Astrocyte of the cerebellum (primary cell): ENCODE data around the gene NAA40.

Experiments used
- DNase-seq: peaks from one replicate; pipeline ENCODE4 v3.0.0-alpha.2; 2011; ENCODE audit warnings: low read depth
- H3K4me3 ChIP-seq: 2 replicates; pipeline ENCODE4 v1.5.1; 2011; ENCODE audit warnings: mild to moderate bottlenecking, low read depth, low read length, moderate library complexity
- in situ Hi-C: cut with HindIII; loops from 2 replicates; pipeline ENCODE4 v1.10.0; 2017; ENCODE audit warnings: low sequenced_read_pairs
- TF ChIP-seq, protein P1 (sequence below): IDR thresholded peaks from 2 replicates; pipeline ENCODE4 v1.5.1; 2012; ENCODE audit warnings: low read length, low read depth, moderate library complexity, mild to moderate bottlenecking; ENCODE audit errors: missing control alignments

Gene NAA40

DNA sequence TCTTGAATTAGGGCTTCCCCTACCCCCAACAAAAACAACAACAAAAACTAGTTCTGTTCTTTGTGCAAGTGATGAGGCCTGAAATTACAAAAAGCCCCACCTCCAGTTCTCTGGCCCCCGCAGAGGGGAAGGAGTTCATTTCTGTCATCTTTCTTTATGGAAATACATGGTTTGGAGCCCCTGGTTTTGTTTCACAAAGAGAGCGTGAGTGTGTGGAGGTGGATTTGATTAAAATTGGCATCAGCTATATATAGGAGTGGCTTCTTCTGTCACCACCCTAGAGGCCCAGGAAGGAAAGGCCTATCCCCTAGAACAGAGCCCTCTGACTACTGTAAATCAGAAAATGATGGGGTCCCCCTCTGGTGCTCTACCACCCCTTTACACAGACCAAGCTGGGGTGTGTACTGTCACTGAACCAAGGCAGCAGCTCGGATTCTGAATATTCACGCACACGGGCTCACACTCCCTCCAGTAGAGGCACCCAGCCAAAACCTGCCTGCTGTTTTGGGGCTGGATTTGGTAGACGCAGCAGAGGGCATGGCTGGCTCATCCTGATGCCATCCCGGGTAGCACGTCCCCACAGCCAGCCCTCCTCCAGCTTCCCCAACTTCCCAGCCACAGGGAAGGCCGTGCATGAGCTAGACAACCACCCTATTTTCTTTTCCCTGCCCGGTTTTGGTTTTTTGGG is 41.2 kb upstream of the NAA40 start:
- H3K4me3 ChIP-seq: no peak overlapping the region
- in situ Hi-C loops: no loop called here
- TF ChIP-seq, protein P1, sequence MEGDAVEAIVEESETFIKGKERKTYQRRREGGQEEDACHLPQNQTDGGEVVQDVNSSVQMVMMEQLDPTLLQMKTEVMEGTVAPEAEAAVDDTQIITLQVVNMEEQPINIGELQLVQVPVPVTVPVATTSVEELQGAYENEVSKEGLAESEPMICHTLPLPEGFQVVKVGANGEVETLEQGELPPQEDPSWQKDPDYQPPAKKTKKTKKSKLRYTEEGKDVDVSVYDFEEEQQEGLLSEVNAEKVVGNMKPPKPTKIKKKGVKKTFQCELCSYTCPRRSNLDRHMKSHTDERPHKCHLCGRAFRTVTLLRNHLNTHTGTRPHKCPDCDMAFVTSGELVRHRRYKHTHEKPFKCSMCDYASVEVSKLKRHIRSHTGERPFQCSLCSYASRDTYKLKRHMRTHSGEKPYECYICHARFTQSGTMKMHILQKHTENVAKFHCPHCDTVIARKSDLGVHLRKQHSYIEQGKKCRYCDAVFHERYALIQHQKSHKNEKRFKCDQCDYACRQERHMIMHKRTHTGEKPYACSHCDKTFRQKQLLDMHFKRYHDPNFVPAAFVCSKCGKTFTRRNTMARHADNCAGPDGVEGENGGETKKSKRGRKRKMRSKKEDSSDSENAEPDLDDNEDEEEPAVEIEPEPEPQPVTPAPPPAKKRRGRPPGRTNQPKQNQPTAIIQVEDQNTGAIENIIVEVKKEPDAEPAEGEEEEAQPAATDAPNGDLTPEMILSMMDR: no peak
- DNase-seq: no peak

DNA sequence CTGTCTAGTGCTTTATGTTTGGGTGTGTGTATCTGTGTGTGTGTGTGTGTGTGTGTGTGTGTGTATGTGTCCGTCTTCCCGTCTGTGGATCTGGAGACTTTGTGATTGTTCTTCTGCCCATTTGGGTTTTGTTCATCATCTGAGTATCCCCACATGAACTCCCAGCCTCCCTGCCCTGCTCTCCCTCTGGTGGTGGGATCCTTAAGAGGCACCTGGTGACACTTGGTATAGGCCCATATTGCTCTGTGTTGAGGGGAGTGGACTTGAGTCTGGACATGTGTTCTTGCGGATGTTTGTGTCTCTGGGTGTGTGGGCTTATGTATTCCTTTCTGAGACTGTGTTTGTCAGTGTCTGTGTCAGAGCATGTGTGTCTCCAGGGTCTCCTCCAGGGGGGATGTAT is 37.1 kb upstream of the NAA40 start:
- DNase-seq: no peak
- in situ Hi-C loops: loop anchor here (5.0 kb wide), 2 partner anchors 36 to 64 kb away; partner anchors contain the start of genes MARK2 and NAA40
- H3K4me3 ChIP-seq: no peak overlapping the region
- TF ChIP-seq, protein P1: peak; percentile 71

DNA sequence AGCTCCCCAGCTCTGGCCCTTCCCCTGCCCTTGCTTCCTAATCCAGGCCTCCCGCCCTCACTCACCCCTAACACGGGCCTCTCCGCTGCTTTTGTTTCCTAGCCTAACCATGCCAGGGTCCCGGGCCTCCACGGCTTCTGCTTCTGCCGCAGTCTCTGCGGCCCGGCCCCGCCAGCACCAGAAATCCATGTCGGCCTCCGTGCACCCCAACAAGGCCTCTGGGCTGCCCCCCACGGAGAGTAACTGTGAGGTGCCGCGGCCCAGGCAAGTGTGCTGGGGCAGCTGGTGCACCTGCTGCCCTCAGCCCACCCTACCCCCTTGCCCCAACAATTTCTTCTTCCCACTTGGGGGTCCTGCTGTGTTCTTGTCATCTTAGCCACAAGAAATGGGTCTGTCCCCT is 34.9 kb upstream of the NAA40 start:
- no peak overlapping the region for H3K4me3 ChIP-seq
- in situ Hi-C loops: loop anchor here (5.0 kb wide), 2 partner anchors 33 to 67 kb away; partner anchors contain the start of genes MARK2 and NAA40
- TF ChIP-seq, protein P1: no peak
- no peak for DNase-seq

DNA sequence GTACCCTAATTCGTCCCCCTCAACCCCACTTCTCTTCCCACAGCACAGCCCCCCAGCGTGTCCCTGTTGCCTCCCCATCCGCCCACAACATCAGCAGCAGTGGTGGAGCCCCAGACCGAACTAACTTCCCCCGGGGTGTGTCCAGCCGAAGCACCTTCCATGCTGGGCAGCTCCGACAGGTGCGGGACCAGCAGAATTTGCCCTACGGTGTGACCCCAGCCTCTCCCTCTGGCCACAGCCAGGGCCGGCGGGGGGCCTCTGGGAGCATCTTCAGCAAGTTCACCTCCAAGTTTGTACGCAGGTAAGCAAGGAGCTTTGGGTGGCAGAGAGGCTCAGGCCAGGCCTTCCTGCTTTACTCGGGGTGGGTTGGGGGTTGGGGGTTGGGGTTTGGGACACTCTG is 34.1 kb upstream of the NAA40 start:
- in situ Hi-C loops: loop anchor here (5.0 kb wide), 2 partner anchors 33 to 67 kb away; partner anchors contain the start of genes MARK2 and NAA40
- no peak for DNase-seq
- no peak overlapping the region for H3K4me3 ChIP-seq
- TF ChIP-seq, protein P1: no peak

DNA sequence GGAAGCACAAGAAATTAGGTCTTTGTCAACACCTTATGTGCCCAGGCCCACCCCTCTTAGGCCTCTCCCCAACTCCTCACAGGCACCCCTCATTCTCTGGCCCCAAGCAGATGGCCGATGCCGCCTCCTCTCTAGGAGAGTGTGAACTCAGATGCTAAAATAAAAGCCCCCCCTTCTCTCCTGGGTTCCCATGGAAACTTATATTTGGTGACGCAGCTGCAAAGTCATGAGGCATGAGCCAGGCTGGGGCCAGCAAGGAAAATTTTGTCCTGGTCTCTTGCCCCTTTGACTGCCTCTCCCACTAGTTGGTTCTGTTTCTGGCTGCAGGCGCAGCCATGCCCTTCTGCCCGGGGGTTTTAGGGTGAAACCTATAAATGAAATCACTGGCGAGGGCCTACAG is 33.6 kb upstream of the NAA40 start:
- H3K4me3 ChIP-seq: no peak overlapping the region
- DNase-seq: no peak
- in situ Hi-C loops: no loop called here
- TF ChIP-seq, protein P1: no peak

DNA sequence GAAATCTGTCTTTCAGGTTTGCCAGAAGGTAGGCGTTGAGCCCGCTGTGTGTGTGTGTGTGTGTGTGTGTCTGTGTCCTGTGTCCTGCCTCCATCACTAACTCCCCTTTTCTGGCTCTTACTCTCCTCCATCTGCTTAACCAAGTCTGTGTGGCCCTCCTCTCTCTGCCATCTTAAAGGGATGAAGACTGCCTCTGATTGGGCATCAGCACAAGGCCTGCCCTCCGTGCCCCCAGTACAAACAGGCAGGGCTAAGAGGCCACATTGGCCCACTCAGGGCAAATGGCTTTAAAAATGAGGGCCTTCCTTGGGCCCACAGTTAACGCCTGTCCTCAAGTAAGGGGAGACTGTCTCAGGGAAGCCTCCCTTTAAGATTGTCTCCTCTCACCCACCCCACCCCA is 32.7 kb upstream of the NAA40 start:
- TF ChIP-seq, protein P1: no peak
- H3K4me3 ChIP-seq: no peak overlapping the region
- in situ Hi-C loops: no loop called here
- DNase-seq: no peak
